Activated CD4-positive, alpha-beta T cell treated with anti-CD3 and anti-CD28 coated beads, Interleukin-2, amount 10 ng/mL, durations not matched to agents 24 days and 14 days (primary cell): ENCODE results near the gene UBTF. TPM values are rescaled to one million over a fixed set of nuclear protein-coding genes. Genes with fewer than 3 reads are reported as not detected.
A peak's percentile ranks its signal among the peaks of the same experiment; 100 is the strongest.

Experiments used
- DNase-seq: peaks from one replicate; pipeline ENCODE4 v3.0.0; 2022
- H3K27ac Mint-ChIP-seq: one replicate; pipeline ENCODE4 v1.8.0; 2022; ENCODE audit warnings: mild to moderate bottlenecking, mixed read lengths
- H3K27me3 Mint-ChIP-seq: one replicate; pipeline ENCODE4 v1.8.0; 2022; ENCODE audit warnings: mixed read lengths
- H3K36me3 Mint-ChIP-seq: one replicate; pipeline ENCODE4 v1.8.0; 2022; ENCODE audit warnings: low read depth, mild to moderate bottlenecking, mixed read lengths
- H3K4me1 Mint-ChIP-seq: one replicate; pipeline ENCODE4 v1.8.0; 2021; ENCODE audit warnings: mixed read lengths
- H3K4me3 Mint-ChIP-seq: one replicate; pipeline ENCODE4 v1.8.0; 2022; ENCODE audit warnings: mild to moderate bottlenecking, moderate library complexity, mixed read lengths
- H3K9me3 Mint-ChIP-seq: one replicate; pipeline ENCODE4 v1.8.0; 2021; ENCODE audit warnings: mixed read lengths
- intact Hi-C: fragments of 100-400 bp; cut with micrococcal nuclease; formaldehyde crosslinking; loops from one replicate; pipeline ENCODE4 v1.15.1; 2023
- total RNA-seq: library from RNA; stranded (reverse); gene quantifications from 2 replicates; pipeline ENCODE4 v1.2.3, GENCODE V29; 2022

The UBTF gene
- total RNA-seq, 1 donor from 2014 or later, result 195 TPM

DNA sequence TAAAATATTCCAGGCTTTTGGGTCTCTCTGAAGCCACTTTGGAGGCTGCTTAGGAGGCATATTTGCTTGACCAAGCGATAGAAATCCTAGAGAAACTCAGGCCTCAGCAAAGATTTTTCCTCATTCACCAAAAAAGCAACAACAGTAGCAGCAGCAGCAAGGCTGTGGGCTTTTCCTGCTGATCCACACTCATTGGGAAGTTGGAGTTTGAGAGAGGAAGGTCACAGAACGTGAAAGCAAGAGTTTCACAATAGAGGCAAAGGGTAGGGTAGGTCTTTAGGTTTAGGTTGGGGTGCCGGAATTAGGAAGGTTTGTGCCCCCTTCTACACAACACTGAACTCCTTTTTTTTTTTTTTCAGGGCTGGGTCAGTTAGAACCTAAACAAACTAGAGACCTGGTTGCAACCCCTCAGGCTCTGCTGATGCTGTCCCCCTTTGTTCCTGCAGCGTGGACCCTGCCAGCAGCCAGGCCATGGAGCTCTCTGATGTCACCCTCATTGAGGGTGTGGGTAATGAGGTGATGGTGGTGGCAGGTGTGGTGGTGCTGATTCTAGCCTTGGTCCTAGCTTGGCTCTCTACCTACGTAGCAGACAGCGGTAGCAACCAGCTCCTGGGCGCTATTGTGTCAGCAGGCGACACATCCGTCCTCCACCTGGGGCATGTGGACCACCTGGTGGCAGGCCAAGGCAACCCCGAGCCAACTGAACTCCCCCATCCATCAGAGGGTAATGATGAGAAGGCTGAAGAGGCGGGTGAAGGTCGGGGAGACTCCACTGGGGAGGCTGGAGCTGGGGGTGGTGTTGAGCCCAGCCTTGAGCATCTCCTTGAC, 30.7 kb downstream of the UBTF start:
- Mint-ChIP-seq H3K27me3 (no peaks in the 10 kb centered on the region), H3K27ac (no peak overlapping the region), H3K4me1 (peaks cover 31% of the 10 kb centered on the region), H3K36me3 (peaks cover 24% of the 10 kb centered on the region), H3K9me3 (no peaks in the 10 kb centered on the region), H3K4me3 (peak overlapping the region; percentile 100)
- no peak for DNase-seq
- intact Hi-C loops, result loop anchor here (5.0 kb wide), 1 partner anchor 314 kb away; the partner anchor contains the start of gene GPATCH8

DNA sequence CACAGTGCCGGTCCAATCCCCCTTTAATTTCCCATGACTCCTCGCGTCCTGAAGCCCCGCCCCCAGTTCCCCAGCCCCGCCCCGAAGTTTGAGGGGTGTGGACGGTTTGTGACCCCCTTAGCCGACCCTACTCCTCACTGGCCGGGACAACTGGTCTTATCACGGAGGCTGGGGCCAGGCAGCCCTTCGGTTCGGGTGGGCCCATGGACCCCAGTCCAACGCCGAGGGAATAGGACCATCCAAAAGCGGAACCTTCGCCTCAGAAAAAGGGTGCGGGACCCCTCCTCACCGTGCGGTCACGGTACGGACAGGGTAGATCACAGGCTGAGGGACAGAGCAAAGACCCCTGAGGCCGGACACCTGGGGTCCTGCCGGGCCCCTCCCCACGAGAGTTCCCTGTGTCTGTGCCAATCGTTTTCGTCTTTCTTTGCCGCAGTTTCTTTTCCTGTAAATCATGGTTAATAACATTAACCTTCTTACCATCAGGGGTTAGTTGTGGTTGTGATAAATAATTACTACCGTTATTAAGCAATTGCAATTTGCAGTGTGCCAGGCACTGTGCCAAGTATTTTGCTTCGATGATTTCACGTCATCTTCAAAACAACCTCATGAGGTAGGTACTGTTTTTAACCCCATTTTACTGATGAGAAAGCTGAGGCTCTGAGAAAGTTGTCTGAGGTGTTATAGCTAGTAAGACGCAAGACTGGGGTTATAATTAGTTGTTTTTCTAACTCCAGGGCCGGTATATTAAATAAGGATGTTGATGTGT, 32.2 kb downstream of the UBTF start:
- H3K27me3 Mint-ChIP-seq, result no peaks in the 10 kb centered on the region
- intact Hi-C loops, result loop anchor here (1.0 to 5.0 kb wide), 2 partner anchors 11 to 315 kb away; partner anchors contain the start of gene GPATCH8
- no peaks in the 10 kb centered on the region for H3K9me3 Mint-ChIP-seq
- H3K4me1 Mint-ChIP-seq, result peaks cover 33% of the 10 kb centered on the region
- H3K27ac Mint-ChIP-seq, result peak overlapping the region; percentile 99
- H3K36me3 Mint-ChIP-seq, result peaks cover 22% of the 10 kb centered on the region
- peak overlapping the region; percentile 100 for H3K4me3 Mint-ChIP-seq
- no peak for DNase-seq

DNA sequence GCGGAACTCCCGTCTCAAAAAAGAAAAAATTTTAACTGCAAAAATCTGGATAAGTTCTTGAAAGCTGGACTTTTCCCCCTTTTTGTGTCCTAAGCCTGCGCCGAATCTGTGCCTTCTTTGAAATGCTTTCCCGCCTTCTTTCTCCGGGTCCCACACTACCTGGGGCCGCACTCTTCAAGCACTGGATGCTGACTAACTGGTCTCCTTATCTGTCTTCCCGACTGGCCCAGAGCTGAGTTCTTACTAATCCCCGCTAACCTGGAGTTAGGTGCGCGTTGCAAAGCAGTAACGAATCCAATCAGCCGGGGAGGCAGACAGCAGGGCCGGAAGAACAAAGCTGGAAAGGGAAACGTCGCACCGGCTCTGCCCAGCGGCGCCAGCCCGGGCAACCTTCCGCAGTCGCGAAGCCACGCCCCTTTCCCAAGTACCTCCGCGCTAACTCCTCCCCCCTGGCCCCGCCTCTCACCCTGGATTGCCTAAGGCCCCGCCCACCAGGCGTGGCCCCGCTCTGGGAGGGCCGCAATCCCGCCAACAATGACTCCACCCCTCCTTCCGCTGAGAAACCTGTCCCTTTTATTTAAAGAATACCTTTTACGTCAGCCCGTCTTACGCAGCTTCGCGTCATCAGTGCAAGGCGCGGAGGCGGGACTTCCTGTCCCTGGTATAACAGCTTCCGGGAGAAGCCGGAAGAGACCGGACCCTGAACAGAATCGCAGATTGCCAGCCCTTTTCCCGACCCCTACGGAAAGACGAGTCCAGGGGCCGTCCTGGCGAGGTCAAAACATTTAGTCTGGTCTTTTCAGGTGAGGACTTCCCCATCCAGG, 33.0 kb downstream of the UBTF start, which contains the start of gene TMUB2:
TSS of gene TMUB2 (plus strand) at position 666 of the 824 bp plus-strand sequence. CDS start 737 bp downstream, outside the sequence.
- Mint-ChIP-seq H3K27me3 (no peaks in the 10 kb centered on the region), H3K27ac (peak within 1 kb of the TSS; percentile 99), H3K36me3 (peaks cover 28% of the 10 kb centered on the region), H3K4me1 (peaks cover 33% of the 10 kb centered on the region), H3K9me3 (no peaks in the 10 kb centered on the region), H3K4me3 (peak within 1 kb of the TSS; percentile 100)
- intact Hi-C loops, result loop anchor here (1.0 to 5.0 kb wide), 5 partner anchors 12 to 316 kb away; partner anchors contain the start of genes GPATCH8, HDAC5 and HROB
- DNase-seq, result peak; percentile 100

DNA sequence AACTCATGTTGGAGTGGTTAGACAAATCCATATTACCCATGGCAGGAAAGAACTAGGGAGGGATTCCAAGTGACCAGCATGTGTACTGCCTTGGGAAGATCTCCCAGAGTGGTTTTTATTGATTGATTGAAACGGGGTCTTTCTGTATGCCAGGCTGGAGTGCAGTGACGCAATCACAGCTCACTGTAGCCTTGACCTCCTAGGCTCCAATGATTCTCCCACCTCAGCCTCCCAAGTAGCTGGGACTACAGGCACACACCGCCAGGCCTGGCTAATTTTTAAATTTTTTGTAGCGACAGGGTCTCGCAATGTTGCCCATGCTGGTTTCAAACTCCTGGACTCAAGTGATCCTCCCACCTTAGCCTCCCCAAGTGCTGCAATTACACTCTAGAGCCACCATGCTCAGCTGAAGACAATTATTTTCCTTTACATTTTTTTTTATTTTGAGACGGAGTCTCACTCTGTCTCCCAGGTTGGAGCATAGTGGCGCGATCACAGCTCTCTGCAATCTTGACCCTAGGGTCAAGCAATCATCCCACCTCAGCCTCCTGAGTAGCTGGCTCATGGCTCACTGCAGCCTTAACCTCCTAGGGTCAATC, 35.2 kb downstream of the UBTF start:
- Mint-ChIP-seq H3K36me3 (peaks cover 17% of the 10 kb centered on the region), H3K4me1 (peaks cover 31% of the 10 kb centered on the region), H3K9me3 (no peaks in the 10 kb centered on the region), H3K27ac (no peak overlapping the region), H3K4me3 (no peak overlapping the region), H3K27me3 (no peaks in the 10 kb centered on the region)
- DNase-seq, result no peak
- intact Hi-C loops, result no loop called here

DNA sequence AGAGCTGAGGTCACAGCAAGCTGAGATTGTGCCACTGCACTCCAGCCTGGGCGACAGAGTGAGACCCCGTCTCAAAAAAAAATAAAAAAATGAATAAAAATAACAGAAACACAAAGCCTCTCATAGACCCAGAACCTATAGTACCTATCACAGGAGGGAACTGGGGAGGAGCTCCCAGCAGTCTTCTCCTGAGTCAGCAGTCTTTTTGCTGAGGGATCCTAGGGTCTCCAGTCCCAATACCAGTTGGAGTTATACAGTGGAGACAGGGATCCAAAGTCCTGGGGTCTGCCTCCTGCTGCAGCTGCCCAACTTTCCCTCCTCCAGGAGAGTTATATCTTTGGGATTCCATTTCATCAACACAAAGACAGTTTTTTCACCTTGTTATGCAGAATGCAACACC, 36.5 kb downstream of the UBTF start:
- peaks cover 21% of the 10 kb centered on the region for H3K4me1 Mint-ChIP-seq
- no peaks in the 10 kb centered on the region for H3K27me3 Mint-ChIP-seq
- H3K9me3 Mint-ChIP-seq, result no peaks in the 10 kb centered on the region
- no peak overlapping the region for H3K27ac Mint-ChIP-seq
- peaks cover 22% of the 10 kb centered on the region for H3K36me3 Mint-ChIP-seq
- H3K4me3 Mint-ChIP-seq, result no peak overlapping the region
- no peak for DNase-seq
- intact Hi-C loops, result no loop called here

DNA sequence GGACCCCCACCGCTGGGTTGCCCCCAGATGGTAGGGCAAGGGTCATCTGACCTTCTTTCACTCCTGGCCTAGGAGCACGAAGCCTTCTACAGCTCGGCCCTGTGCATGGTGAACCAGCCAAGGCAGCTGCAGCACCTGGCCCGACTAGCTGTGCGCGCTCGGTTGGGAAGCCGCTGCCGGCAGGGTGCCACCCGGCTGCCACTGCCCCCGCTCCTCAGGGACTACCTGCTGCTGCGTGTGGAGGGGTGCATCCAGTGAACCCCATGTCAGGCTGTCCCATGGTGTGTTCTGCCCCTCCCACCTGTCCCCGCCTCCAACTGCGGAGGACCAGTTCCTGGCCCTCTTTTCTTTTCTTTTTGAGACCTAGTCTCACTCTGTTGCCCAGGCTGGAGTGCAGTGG, 41.3 kb downstream of the UBTF start:
- no peak for DNase-seq
- H3K4me1 Mint-ChIP-seq, result no peaks in the 10 kb centered on the region
- no peaks in the 10 kb centered on the region for H3K27me3 Mint-ChIP-seq
- H3K27ac Mint-ChIP-seq, result no peak overlapping the region
- intact Hi-C loops, result no loop called here
- peaks cover 25% of the 10 kb centered on the region for H3K36me3 Mint-ChIP-seq
- no peak overlapping the region for H3K4me3 Mint-ChIP-seq
- no peaks in the 10 kb centered on the region for H3K9me3 Mint-ChIP-seq

DNA sequence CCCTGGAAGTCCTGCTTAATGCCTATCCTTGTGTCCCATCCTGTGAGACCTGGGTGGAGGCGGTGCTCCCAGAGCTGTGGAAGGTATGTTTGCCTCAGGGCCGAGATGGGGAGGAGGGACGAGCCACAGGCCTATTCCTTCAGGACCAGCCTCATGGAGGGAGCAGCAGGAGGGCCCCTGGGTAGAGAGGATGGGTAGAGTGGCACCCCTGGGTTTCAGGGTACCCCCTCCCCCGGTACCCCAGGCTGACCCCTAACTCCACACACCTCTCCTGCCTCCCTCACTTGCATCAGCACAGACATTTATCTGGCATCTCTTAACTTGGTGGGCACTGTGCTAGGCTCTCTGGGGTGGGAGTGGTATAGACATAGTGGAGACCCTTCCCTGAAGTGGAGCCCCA, 41.8 kb downstream of the UBTF start:
- intact Hi-C loops, result no loop called here
- no peaks in the 10 kb centered on the region for H3K9me3 Mint-ChIP-seq

DNA sequence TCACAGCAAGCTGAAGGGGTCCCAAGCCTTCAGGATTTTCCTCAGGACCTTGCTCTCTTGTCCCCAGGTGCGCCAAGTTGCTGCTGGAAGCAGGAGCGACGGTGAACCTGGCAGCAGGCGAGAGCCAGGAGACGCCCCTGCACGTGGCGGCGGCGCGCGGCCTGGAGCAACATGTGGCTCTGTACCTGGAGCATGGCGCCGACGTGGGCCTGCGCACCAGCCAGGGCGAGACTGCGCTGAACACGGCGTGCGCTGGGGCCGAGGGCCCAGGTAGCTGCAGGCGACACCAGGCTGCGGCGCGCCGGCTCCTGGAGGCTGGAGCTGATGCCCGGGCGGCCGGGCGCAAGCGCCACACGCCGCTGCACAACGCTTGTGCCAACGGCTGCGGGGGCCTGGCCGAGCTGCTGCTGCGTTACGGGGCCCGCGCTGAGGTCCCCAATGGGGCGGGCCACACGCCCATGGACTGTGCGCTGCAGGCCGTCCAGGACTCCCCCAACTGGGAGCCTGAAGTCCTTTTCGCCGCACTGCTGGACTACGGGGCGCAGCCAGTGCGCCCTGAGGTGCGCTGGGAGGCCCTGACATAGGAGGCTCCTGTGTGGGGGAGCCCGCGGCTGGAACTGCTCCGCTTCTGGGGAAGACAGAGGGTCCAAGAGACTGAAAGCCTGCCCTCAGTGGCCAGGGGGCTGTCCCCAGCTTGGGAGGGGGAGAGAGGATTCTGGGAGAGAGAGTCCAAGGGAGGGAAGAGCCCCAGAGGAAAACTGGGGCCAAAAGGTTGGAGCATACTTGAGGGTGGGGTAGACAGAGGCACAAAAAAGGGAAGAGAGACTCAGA, 42.6 kb downstream of the UBTF start:
- no peaks in the 10 kb centered on the region for H3K27me3 Mint-ChIP-seq
- intact Hi-C loops, result no loop called here
- no peak for DNase-seq
- H3K36me3 Mint-ChIP-seq, result peaks cover 18% of the 10 kb centered on the region
- H3K4me3 Mint-ChIP-seq, result no peak overlapping the region
- H3K9me3 Mint-ChIP-seq, result no peaks in the 10 kb centered on the region
- H3K4me1 Mint-ChIP-seq, result no peaks in the 10 kb centered on the region
- H3K27ac Mint-ChIP-seq, result peak overlapping the region; percentile 20

More for the DNA sequence above, 41.8 kb downstream of the UBTF start:
- Mint-ChIP-seq H3K36me3 (peaks cover 23% of the 10 kb centered on the region), H3K4me3 (no peak overlapping the region), H3K27me3 (no peaks in the 10 kb centered on the region), H3K27ac (no peak overlapping the region), H3K4me1 (no peaks in the 10 kb centered on the region)
- DNase-seq, result no peak

DNA sequence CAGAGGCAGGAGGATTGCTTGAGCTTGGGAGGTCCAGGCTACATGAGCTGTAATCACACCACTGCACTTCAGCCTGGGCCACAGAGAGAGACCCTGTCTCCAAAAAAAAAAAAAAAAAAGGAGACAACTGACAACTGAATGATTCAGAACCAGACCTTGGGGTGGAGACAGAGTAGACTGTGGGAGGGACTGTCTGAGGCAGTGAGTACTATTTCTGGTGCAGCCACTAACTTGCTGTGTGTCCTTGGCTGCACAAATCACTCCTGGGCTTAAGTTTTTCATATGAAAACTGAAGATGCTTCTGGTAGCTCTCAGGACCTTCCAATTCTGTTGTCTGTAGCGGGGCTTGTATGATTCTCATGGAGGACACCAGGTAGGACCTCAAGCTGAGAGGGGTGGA, 43.2 kb downstream of the UBTF start:
- intact Hi-C loops, result no loop called here
- Mint-ChIP-seq H3K36me3 (peaks cover 14% of the 10 kb centered on the region), H3K27me3 (no peaks in the 10 kb centered on the region), H3K9me3 (no peaks in the 10 kb centered on the region), H3K27ac (no peak overlapping the region), H3K4me1 (no peaks in the 10 kb centered on the region), H3K4me3 (no peak overlapping the region)
- no peak for DNase-seq

DNA sequence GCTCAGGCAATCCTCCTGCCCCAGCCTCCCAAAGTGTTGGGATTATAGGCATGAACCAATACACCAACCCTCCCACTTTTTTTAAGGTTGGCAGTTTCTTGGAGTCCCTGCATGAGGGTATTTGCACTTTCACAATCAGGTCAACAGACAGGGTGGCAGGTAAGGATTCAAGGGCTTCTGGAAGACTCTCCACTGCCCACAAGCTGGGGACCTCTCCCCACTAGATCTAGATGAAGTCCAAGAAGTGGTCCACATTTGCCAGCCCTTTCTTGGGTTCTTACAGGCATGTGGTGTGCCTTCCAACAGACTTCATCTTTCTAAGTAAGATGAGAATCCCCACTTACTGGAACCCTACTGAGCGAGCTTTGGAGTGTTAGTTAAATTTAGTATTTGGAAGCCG, 45.0 kb downstream of the UBTF start:
- Mint-ChIP-seq H3K27ac (no peak overlapping the region), H3K4me1 (no peaks in the 10 kb centered on the region), H3K36me3 (peaks cover 13% of the 10 kb centered on the region), H3K27me3 (no peaks in the 10 kb centered on the region), H3K9me3 (no peaks in the 10 kb centered on the region), H3K4me3 (no peak overlapping the region)
- no peak for DNase-seq
- intact Hi-C loops, result no loop called here

DNA sequence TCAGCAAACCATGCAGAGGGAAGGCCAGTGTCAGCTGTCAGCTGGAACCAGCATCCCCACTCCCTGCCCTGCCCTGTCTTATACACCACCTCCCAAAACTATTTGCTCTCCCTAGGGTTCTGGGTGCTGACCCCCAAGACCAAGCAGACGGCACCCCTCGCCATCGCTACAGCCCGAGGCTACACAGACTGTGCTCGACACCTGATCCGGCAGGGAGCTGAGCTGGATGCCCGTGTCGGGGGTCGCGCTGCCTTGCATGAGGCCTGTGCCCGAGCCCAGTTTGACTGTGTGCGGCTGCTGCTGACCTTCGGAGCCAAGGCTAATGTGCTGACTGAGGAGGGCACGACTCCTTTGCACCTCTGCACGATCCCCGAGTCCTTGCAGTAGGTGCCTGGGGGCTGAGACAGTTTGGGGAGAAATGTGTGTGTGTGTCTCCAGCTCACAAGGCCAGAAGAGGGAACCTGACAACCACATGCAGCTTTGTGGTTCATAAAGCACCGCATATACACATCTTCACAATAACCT, 47.5 kb downstream of the UBTF start:
- H3K4me3 Mint-ChIP-seq, result no peak overlapping the region
- intact Hi-C loops, result no loop called here
- peaks cover 6% of the 10 kb centered on the region for H3K4me1 Mint-ChIP-seq

DNA sequence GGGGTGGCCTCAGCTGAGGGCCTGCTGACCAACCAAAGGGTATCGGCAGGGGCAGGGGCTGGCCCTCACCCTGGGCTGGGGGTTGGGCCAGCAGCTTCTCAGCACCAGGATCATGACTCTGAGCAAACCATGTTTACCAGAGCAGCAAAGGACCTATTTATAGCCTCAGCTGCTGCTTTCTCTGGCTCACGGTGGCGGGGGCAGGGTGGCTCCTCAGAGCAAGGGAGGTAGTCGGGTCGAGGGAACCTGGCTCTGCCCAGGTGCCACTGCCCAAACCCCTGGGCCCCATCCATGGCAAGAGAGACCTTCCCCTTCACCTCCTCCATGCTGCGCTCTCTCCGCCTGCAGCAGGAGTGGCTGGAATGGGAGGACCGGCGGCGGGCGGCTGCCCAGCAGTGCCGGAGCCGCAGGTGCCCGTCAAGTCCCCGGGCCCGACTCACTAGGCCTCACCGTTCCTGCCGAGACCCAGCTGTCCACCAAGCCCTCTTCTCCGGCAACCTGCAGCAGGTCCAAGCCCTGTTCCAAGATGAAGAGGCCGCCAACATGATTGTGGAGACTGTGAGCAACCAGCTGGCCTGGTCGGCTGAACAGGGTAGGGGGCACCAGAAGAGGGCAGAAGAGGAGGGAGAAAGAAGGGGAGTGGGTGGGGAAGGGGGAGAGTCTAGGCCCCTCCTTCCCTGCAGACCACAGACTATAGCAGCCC, 48.8 kb downstream of the UBTF start, which contains the start of gene ASB16:
TSS of gene ASB16 (plus strand) at position 206 of the 703 bp plus-strand sequence. CDS start at position 292, 86 bp downstream.
- no peak within 1 kb of the TSS for H3K27ac Mint-ChIP-seq
- no peak within 1 kb of the TSS for H3K4me3 Mint-ChIP-seq
- peaks cover 2% of the 10 kb centered on the region for H3K36me3 Mint-ChIP-seq
- H3K4me1 Mint-ChIP-seq, result peaks cover 6% of the 10 kb centered on the region
- H3K9me3 Mint-ChIP-seq, result no peaks in the 10 kb centered on the region
- DNase-seq, result no peak
- intact Hi-C loops, result no loop called here
- H3K27me3 Mint-ChIP-seq, result no peaks in the 10 kb centered on the region

More for the DNA sequence above, 47.5 kb downstream of the UBTF start:
- peaks cover 6% of the 10 kb centered on the region for H3K36me3 Mint-ChIP-seq
- no peaks in the 10 kb centered on the region for H3K27me3 Mint-ChIP-seq
- H3K9me3 Mint-ChIP-seq, result no peaks in the 10 kb centered on the region
- no peak overlapping the region for H3K27ac Mint-ChIP-seq
- no peak for DNase-seq
